Suprapubic skin (tissue), 4 donors: ENCODE results near the gene CEP72.

Experiments
- EP300 ChIP-seq: sonication (generic); formaldehyde crosslinking; IDR thresholded peaks from one replicate; pipeline ENCODE4 v1.6.1; 2017; ENCODE audit warnings: antibody characterized with exemption
- POLR2A ChIP-seq, 2 donors: fragments of 450-650 bp; IDR thresholded peaks; one replicate each; pipeline ENCODE4 v1.6.1; 2017; ENCODE audit warnings: antibody characterized with exemption in 2 of 2, mild to moderate bottlenecking in 2 of 2, moderate library complexity in 2 of 2
- POLR2AphosphoS5 ChIP-seq, 3 donors: sonication (generic); formaldehyde crosslinking; IDR thresholded peaks; one replicate each; pipeline ENCODE4 v1.6.1; 2017; ENCODE audit warnings: antibody characterized with exemption in 3 of 3
- TF ChIP-seq, protein P1 (sequence below), 2 donors: fragments of 200-600 bp in 1 of 2; fragments of 450-650 bp in 1 of 2; sonication (generic) in 1 of 2; IDR thresholded peaks; one replicate each; pipeline ENCODE4 v1.5.1; 2016 to 2019; ENCODE audit warnings: antibody characterized with exemption in 2 of 2, mild to moderate bottlenecking in 1 of 2, moderate library complexity in 1 of 2

DNA sequence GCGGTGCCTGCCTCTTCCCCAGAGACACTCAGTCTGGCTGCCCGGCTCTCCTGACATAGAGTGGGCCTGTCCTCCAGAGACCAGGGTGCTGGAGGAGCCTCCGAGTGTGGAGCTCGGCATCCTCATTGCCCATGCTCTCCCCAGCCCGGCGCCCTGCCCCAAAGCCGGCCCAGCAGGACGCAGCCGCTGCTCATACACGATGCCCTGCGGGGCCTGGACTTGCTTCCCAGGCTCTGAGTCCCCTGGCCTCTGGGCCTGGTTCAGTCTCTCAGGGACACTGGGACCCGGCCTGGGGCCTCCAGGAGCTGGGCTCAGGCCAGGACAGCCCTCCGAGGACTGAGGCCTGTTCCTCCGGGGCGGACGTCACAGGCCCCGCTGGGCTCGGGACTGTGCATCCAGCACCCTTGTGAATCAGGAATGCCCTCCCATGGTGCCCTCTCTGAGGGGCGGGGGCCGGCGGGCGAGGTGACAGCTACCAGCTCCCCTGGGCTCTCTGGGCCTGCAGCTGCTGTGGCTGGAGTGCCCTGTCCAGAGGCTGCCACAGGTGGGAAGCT lies 57.8 kb downstream of the CEP72 start:
- TF ChIP-seq, protein P1, sequence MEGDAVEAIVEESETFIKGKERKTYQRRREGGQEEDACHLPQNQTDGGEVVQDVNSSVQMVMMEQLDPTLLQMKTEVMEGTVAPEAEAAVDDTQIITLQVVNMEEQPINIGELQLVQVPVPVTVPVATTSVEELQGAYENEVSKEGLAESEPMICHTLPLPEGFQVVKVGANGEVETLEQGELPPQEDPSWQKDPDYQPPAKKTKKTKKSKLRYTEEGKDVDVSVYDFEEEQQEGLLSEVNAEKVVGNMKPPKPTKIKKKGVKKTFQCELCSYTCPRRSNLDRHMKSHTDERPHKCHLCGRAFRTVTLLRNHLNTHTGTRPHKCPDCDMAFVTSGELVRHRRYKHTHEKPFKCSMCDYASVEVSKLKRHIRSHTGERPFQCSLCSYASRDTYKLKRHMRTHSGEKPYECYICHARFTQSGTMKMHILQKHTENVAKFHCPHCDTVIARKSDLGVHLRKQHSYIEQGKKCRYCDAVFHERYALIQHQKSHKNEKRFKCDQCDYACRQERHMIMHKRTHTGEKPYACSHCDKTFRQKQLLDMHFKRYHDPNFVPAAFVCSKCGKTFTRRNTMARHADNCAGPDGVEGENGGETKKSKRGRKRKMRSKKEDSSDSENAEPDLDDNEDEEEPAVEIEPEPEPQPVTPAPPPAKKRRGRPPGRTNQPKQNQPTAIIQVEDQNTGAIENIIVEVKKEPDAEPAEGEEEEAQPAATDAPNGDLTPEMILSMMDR (IDR thresholded peaks at IDR 0.05), result no peak
- TF ChIP-seq POLR2A (IDR thresholded peaks at IDR 0.05), result no peak
- no peak for TF ChIP-seq POLR2AphosphoS5 (IDR thresholded peaks at IDR 0.05)
- no peak for TF ChIP-seq EP300
